Suprapubic skin (tissue), 4 donors: ENCODE results near the gene CAMK1.

Experiments
- EP300 ChIP-seq: sonication (generic); formaldehyde crosslinking; IDR thresholded peaks from one replicate; pipeline ENCODE4 v1.6.1; 2017; ENCODE audit warnings: antibody characterized with exemption
- POLR2A ChIP-seq, 2 donors: fragments of 450-650 bp; IDR thresholded peaks; one replicate each; pipeline ENCODE4 v1.6.1; 2017; ENCODE audit warnings: antibody characterized with exemption in 2 of 2, mild to moderate bottlenecking in 2 of 2, moderate library complexity in 2 of 2
- POLR2AphosphoS5 ChIP-seq, 3 donors: sonication (generic); formaldehyde crosslinking; IDR thresholded peaks; one replicate each; pipeline ENCODE4 v1.6.1; 2017; ENCODE audit warnings: antibody characterized with exemption in 3 of 3
- TF ChIP-seq, protein P1 (sequence below), 2 donors: fragments of 200-600 bp in 1 of 2; fragments of 450-650 bp in 1 of 2; sonication (generic) in 1 of 2; IDR thresholded peaks; one replicate each; pipeline ENCODE4 v1.5.1; 2016 to 2019; ENCODE audit warnings: antibody characterized with exemption in 2 of 2, mild to moderate bottlenecking in 1 of 2, moderate library complexity in 1 of 2

DNA sequence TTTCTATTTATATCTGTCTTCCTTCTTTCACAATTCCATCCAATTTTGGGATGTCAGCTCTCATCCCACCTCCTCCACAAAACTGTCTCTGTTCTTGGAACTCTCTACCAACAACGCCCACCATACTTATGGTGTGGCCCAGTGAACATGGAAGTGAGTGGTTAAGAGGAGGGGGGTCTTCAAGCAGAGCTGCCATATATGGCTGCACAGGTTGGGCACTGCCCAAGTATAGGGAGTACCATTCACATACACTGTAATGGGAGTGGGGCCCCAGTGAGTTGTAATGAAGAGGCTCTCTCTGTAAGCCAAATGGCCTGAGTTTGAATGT, 7.9 kb upstream of the CAMK1 start:
- TF ChIP-seq, protein P1, sequence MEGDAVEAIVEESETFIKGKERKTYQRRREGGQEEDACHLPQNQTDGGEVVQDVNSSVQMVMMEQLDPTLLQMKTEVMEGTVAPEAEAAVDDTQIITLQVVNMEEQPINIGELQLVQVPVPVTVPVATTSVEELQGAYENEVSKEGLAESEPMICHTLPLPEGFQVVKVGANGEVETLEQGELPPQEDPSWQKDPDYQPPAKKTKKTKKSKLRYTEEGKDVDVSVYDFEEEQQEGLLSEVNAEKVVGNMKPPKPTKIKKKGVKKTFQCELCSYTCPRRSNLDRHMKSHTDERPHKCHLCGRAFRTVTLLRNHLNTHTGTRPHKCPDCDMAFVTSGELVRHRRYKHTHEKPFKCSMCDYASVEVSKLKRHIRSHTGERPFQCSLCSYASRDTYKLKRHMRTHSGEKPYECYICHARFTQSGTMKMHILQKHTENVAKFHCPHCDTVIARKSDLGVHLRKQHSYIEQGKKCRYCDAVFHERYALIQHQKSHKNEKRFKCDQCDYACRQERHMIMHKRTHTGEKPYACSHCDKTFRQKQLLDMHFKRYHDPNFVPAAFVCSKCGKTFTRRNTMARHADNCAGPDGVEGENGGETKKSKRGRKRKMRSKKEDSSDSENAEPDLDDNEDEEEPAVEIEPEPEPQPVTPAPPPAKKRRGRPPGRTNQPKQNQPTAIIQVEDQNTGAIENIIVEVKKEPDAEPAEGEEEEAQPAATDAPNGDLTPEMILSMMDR (IDR thresholded peaks at IDR 0.05), result no peak
- no peak for TF ChIP-seq POLR2A (IDR thresholded peaks at IDR 0.05)
- no peak for TF ChIP-seq POLR2AphosphoS5 (IDR thresholded peaks at IDR 0.05)
- no peak for TF ChIP-seq EP300
